Measurements from ENCODE around the gene SNAPC1.

GRCh38 chr14:61720294-61720661, 41.9 kb upstream of the SNAPC1 start:
- TF ChIP-seq USF1 (IDR thresholded peaks at IDR 0.05), result no peak
- TF ChIP-seq TAF1 (IDR thresholded peaks at IDR 0.05; ENCODE audit: low read depth), result no peak
- no peak for TF ChIP-seq MAX (IDR thresholded peaks at IDR 0.05)

Measured in Ishikawa (cell line).